HEK293 (cell line): ENCODE results near the gene RNU7-1.

Experiments used
- CTCF ChIA-PET: fragments of 350-600 bp; formaldehyde crosslinking; extraction: SDS; loops from one replicate; lab custom pipeline; 2021; ENCODE audit warnings: antibody characterized with exemption; lab: Yijun Ruan, JAX
- POLR2A ChIA-PET: fragments of 300-600 bp; formaldehyde crosslinking; extraction: SDS; loops from one replicate; lab custom pipeline; 2020; ENCODE audit warnings: antibody characterized with exemption, inconsistent platforms; lab: Yijun Ruan, JAX
- H3K27ac ChIP-seq: fragments of 200-500 bp; sonication (Bioruptor generic); 2 replicates; pipeline ENCODE4 v1.5.1; 2014; ENCODE audit warnings: low read depth, low read length, control low read depth, inconsistent platforms; ENCODE audit errors: extremely low read depth
- H3K36me3 ChIP-seq, 2 experiments: fragments of 200-500 bp in 1 of 2; sonication (Bioruptor generic) in 1 of 2; 1 replicate in 1 of 2; 2 replicates in 1 of 2; pipeline ENCODE4 v1.5.1; 2014 to 2017; ENCODE audit warnings: inconsistent platforms in 2 of 2, low read length in 2 of 2; ENCODE audit not compliant: control insufficient read depth in 2 of 2, insufficient read depth in 1 of 2
- H3K4me1 ChIP-seq: fragments of 200-500 bp; sonication (Bioruptor generic); 2 replicates; pipeline ENCODE4 v1.5.1; 2014; ENCODE audit warnings: mild to moderate bottlenecking, low read length, inconsistent platforms; ENCODE audit not compliant: control insufficient read depth, insufficient read depth
- H3K4me3 ChIP-seq: 2 replicates; pipeline ENCODE4 v1.5.1; 2011; ENCODE audit warnings: low read depth, mild to moderate bottlenecking, control low read depth, low read length, moderate library complexity
- H3K9me3 ChIP-seq: fragments of 200-500 bp; sonication (Bioruptor generic); 2 replicates; pipeline ENCODE4 v1.5.1; 2014; ENCODE audit warnings: low read depth, low read length, inconsistent platforms; ENCODE audit not compliant: control insufficient read depth, insufficient read depth
- AEBP2 ChIP-seq: fragments of 450-650 bp; formaldehyde crosslinking; IDR thresholded peaks from 2 replicates; pipeline ENCODE4 v1.5.1; 2016; ENCODE audit warnings: missing biosample characterization, missing genetic modification characterization, borderline replicate concordance
- EGR2 ChIP-seq: fragments of 450-650 bp; formaldehyde crosslinking; IDR thresholded peaks from 2 replicates; pipeline ENCODE4 v1.5.1; 2016; ENCODE audit warnings: low read depth, missing biosample characterization, missing genetic modification characterization
- GLIS2 ChIP-seq: fragments of 450-650 bp; formaldehyde crosslinking; IDR thresholded peaks from 2 replicates; pipeline ENCODE4 v1.5.1; 2016; ENCODE audit warnings: missing biosample characterization, missing genetic modification characterization
- HIC1 ChIP-seq: fragments of 450-650 bp; formaldehyde crosslinking; IDR thresholded peaks from 2 replicates; pipeline ENCODE4 v1.5.1; 2016; ENCODE audit warnings: missing biosample characterization, missing genetic modification characterization
- IKZF3 ChIP-seq: fragments of 450-650 bp; IDR thresholded peaks from 2 replicates; pipeline ENCODE4 v1.5.0; 2018; ENCODE audit warnings: missing biosample characterization, mild to moderate bottlenecking, missing genetic modification characterization, moderate library complexity
- KLF1 ChIP-seq: fragments of 450-650 bp; formaldehyde crosslinking; IDR thresholded peaks from 2 replicates; pipeline ENCODE4 v1.5.1; 2016; ENCODE audit warnings: missing biosample characterization, missing genetic modification characterization
- MZF1 ChIP-seq: fragments of 450-650 bp; formaldehyde crosslinking; IDR thresholded peaks from 2 replicates; pipeline ENCODE4 v1.5.1; 2017; ENCODE audit warnings: missing biosample characterization, missing genetic modification characterization, borderline replicate concordance
- PATZ1 ChIP-seq: fragments of 450-650 bp; formaldehyde crosslinking; IDR thresholded peaks from 2 replicates; pipeline ENCODE4 v1.5.1; 2016; ENCODE audit warnings: missing biosample characterization, missing genetic modification characterization
- PRDM1 ChIP-seq: fragments of 450-650 bp; formaldehyde crosslinking; IDR thresholded peaks from 2 replicates; pipeline ENCODE4; 2016; ENCODE audit warnings: missing biosample characterization, missing genetic modification characterization
- ZBTB10 ChIP-seq: fragments of 450-650 bp; formaldehyde crosslinking; IDR thresholded peaks from 2 replicates; pipeline ENCODE4 v1.5.1; 2016; ENCODE audit warnings: missing biosample characterization, missing genetic modification characterization
- ZFHX2 ChIP-seq: fragments of 450-650 bp; formaldehyde crosslinking; conservative IDR thresholded peaks from 2 replicates; pipeline ENCODE4 v1.5.1; 2016; ENCODE audit warnings: missing biosample characterization, missing genetic modification characterization
- ZNF202 ChIP-seq: fragments of 450-650 bp; formaldehyde crosslinking; IDR thresholded peaks from 2 replicates; pipeline ENCODE4 v1.5.1; 2016; ENCODE audit warnings: missing biosample characterization, missing genetic modification characterization, borderline replicate concordance
- ZNF223 ChIP-seq: fragments of 450-650 bp; formaldehyde crosslinking; IDR thresholded peaks from 2 replicates; pipeline ENCODE4 v1.5.1; 2016; ENCODE audit warnings: missing biosample characterization, missing genetic modification characterization
- ZNF23 ChIP-seq: fragments of 450-650 bp; formaldehyde crosslinking; IDR thresholded peaks from 2 replicates; pipeline ENCODE4 v1.5.1; 2016; ENCODE audit warnings: missing biosample characterization, missing genetic modification characterization, borderline replicate concordance
- ZNF292 ChIP-seq: fragments of 450-650 bp; formaldehyde crosslinking; IDR thresholded peaks from 2 replicates; pipeline ENCODE4 v1.5.1; 2016; ENCODE audit warnings: low read depth, missing biosample characterization, missing genetic modification characterization, borderline replicate concordance
- ZNF324 ChIP-seq: fragments of 450-650 bp; formaldehyde crosslinking; IDR thresholded peaks from 2 replicates; pipeline ENCODE4 v1.5.1; 2016; ENCODE audit warnings: missing biosample characterization, missing genetic modification characterization
- ZNF366 ChIP-seq: fragments of 450-650 bp; formaldehyde crosslinking; conservative IDR thresholded peaks from 2 replicates; pipeline ENCODE4 v1.5.1; 2016; ENCODE audit warnings: missing biosample characterization, missing genetic modification characterization
- ZNF391 ChIP-seq: fragments of 450-650 bp; formaldehyde crosslinking; IDR thresholded peaks from 2 replicates; pipeline ENCODE4 v1.5.1; 2016; ENCODE audit warnings: low read depth, missing biosample characterization, missing genetic modification characterization, borderline replicate concordance
- ZNF473 ChIP-seq: fragments of 450-650 bp; formaldehyde crosslinking; IDR thresholded peaks from 2 replicates; pipeline ENCODE4 v1.5.1; 2017; ENCODE audit warnings: missing biosample characterization, missing genetic modification characterization
- ZNF555 ChIP-seq: fragments of 450-650 bp; formaldehyde crosslinking; conservative IDR thresholded peaks from 2 replicates; pipeline ENCODE4 v1.5.1; 2017; ENCODE audit warnings: missing biosample characterization, mild to moderate bottlenecking, missing genetic modification characterization, inconsistent platforms
- ZNF658 ChIP-seq: fragments of 450-650 bp; formaldehyde crosslinking; IDR thresholded peaks from 2 replicates; pipeline ENCODE4; 2016; ENCODE audit warnings: missing biosample characterization, missing genetic modification characterization

RNU7-1 gene

GRCh38 chr12:6932766-6933165 lies 10.8 kb upstream of the RNU7-1 start (continued):
- TF ChIP-seq ZNF391 (tag by site-specific recombination), result no peak
- no peak for TF ChIP-seq ZNF658
- TF ChIP-seq ZFHX2 (tag by site-specific recombination), result no peak
- no peak for TF ChIP-seq HIC1 (tag by site-specific recombination)
- no peak for TF ChIP-seq ZNF292 (tag by site-specific recombination)
- no peak for TF ChIP-seq KLF1 (tag by site-specific recombination)
- no peak for TF ChIP-seq ZNF555 (tag by site-specific recombination)
- no peak for TF ChIP-seq ZNF223 (tag by site-specific recombination)
- TF ChIP-seq MZF1 (tag by site-specific recombination), result no peak

DNA sequence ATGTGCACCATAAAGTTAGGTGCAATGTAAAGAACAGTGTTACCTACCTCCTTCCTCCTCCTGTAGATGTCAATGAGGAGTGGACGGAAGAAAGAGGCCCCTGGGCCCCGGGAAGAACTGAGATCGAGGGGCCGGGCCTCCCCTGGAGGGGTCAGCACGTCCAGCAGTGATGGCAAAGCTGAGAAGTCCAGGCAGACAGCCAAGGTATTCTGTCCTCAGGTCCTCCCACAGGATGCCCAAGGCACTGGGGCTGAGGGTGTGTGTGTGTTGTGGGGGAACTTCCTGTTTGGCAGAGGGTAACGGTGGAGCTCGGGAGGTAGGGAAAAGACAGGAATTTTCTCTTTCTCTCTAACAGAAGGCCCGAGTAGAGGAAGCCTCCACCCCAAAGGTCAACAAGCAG lies 9.5 kb upstream of the RNU7-1 start:
- H3K4me1 ChIP-seq, result peaks cover 6% of the 10 kb centered on the region
- H3K9me3 ChIP-seq, result no peaks in the 10 kb centered on the region
- no peak overlapping the region; the same call in 1 of the 2 replicates for H3K27ac ChIP-seq
- no peak overlapping the region for H3K4me3 ChIP-seq
- H3K36me3 ChIP-seq, result peaks cover 22 to 71% of the 10 kb centered on the region in 2 experiments
- CTCF ChIA-PET, result interaction anchor here (0.7 to 3.5 kb wide), 5 partner anchors 9 to 1557 kb away, joined by 3 to 27 read pairs (median 3); partner anchors contain the start of genes C12orf57 and RNU7-1
- POLR2A ChIA-PET, result interaction anchor here (0.8 to 1.1 kb wide), 3 partner anchors 9 to 61 kb away, joined by 3 to 5 read pairs (median 4); partner anchors contain the start of genes C12orf57, RNU7-1 and SPSB2
- TF ChIP-seq ZNF202 (tag by site-specific recombination), result no peak
- 0 out of 2 replicates have a peak, but pooled peaks have one; percentile 13 for TF ChIP-seq IKZF3
- TF ChIP-seq ZNF366 (tag by site-specific recombination), result peak; percentile 32

- POLR2A ChIA-PET, result interaction anchor here (0.6 to 1.7 kb wide), 4 partner anchors 10 to 19 kb away, joined by 4 to 6 read pairs (median 4); no protein-coding TSS in a partner anchor
These were observed 8.0 kb upstream of the RNU7-1 start for GRCh38 chr12:6935371-6936193.

More at GRCh38 chr12:6935371-6936193, 8.0 kb upstream of the RNU7-1 start:
- CTCF ChIA-PET, result interaction anchor here (0.6 to 4.9 kb wide), 6 partner anchors 9 to 218 kb away, joined by 3 to 53 read pairs (median 4); no protein-coding TSS in a partner anchor
- H3K9me3 ChIP-seq, result no peaks in the 10 kb centered on the region
- peak overlapping the region; percentile 14; the same call in 1 of the 2 replicates for H3K27ac ChIP-seq
- TF ChIP-seq EGR2 (tag by site-specific recombination) (peak; percentile 21; the same call in 1 of the 2 replicates), ZNF23 (no peak), PATZ1 (tag by site-specific recombination) (peak; percentile 60; the same call in 1 of the 2 replicates), IKZF3 (0 out of 2 replicates have a peak, but pooled peaks have one; percentile 31), GLIS2 (tag by site-specific recombination) (peak; percentile 93), ZBTB10 (peak; percentile 46; the same call in 1 of the 2 replicates), ZFHX2 (tag by site-specific recombination) (peak; percentile 62), ZNF366 (tag by site-specific recombination) (0 out of 2 replicates have a peak, but pooled peaks have one; percentile 23), AEBP2 (tag by site-specific recombination) (no peak), ZNF473 (tag by site-specific recombination) (no peak), PRDM1 (tag by site-specific recombination) (peak; percentile 47), ZNF324 (tag by site-specific recombination) (no peak)
- no peak overlapping the region for H3K4me3 ChIP-seq
- H3K4me1 ChIP-seq, result peaks cover 6% of the 10 kb centered on the region
- H3K36me3 ChIP-seq, result peaks cover 30 to 74% of the 10 kb centered on the region in 2 experiments
